ENCODE results near the gene CYP8B1. TPM values are rescaled to one million over a fixed set of nuclear protein-coding genes. Genes with fewer than 3 reads are reported as not detected.
A peak's percentile ranks its signal among the peaks of the same experiment; 100 is the strongest.

The CYP8B1 gene
- total and polyA plus RNA-seq, 2 of the 13 experiments (the other 11 are each of a cell fraction or from before 2014, with no cell fraction given): 0.58 to 2.0 TPM

DNA sequence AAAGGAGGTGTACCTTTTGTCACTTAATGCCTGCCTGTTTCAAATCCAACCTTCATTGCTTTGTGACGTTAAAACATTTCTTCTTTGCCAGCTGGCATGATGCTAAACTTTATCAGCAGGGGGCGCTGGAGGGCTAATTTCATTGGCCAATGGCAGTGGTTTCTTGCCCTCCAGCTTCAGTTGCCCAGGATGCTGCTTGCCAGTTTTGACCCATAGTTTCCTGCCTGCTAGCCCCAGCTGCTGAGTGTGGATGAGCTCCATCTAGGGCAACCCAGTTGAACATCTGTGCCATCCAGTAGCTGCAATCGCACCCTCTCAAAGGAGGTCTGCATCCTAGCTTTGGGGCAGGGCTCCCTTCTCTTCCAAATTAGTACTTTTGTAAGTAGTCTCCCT is 44.4 kb downstream of the CYP8B1 start (continued):
- peak; percentile 31; the same call in 1 of the 2 replicates for TF ChIP-seq BCL6 (CRISPR knock-in tag; IDR thresholded peaks at IDR 0.05)
- peak; percentile 18; the same call in 1 of the 2 replicates for TF ChIP-seq THAP11 (CRISPR knock-in tag; IDR thresholded peaks at IDR 0.05)
- no peak for TF ChIP-seq YEATS4 (CRISPR knock-in tag; IDR thresholded peaks at IDR 0.05; ENCODE audit: borderline replicate concordance)
- TF ChIP-seq, protein P1, sequence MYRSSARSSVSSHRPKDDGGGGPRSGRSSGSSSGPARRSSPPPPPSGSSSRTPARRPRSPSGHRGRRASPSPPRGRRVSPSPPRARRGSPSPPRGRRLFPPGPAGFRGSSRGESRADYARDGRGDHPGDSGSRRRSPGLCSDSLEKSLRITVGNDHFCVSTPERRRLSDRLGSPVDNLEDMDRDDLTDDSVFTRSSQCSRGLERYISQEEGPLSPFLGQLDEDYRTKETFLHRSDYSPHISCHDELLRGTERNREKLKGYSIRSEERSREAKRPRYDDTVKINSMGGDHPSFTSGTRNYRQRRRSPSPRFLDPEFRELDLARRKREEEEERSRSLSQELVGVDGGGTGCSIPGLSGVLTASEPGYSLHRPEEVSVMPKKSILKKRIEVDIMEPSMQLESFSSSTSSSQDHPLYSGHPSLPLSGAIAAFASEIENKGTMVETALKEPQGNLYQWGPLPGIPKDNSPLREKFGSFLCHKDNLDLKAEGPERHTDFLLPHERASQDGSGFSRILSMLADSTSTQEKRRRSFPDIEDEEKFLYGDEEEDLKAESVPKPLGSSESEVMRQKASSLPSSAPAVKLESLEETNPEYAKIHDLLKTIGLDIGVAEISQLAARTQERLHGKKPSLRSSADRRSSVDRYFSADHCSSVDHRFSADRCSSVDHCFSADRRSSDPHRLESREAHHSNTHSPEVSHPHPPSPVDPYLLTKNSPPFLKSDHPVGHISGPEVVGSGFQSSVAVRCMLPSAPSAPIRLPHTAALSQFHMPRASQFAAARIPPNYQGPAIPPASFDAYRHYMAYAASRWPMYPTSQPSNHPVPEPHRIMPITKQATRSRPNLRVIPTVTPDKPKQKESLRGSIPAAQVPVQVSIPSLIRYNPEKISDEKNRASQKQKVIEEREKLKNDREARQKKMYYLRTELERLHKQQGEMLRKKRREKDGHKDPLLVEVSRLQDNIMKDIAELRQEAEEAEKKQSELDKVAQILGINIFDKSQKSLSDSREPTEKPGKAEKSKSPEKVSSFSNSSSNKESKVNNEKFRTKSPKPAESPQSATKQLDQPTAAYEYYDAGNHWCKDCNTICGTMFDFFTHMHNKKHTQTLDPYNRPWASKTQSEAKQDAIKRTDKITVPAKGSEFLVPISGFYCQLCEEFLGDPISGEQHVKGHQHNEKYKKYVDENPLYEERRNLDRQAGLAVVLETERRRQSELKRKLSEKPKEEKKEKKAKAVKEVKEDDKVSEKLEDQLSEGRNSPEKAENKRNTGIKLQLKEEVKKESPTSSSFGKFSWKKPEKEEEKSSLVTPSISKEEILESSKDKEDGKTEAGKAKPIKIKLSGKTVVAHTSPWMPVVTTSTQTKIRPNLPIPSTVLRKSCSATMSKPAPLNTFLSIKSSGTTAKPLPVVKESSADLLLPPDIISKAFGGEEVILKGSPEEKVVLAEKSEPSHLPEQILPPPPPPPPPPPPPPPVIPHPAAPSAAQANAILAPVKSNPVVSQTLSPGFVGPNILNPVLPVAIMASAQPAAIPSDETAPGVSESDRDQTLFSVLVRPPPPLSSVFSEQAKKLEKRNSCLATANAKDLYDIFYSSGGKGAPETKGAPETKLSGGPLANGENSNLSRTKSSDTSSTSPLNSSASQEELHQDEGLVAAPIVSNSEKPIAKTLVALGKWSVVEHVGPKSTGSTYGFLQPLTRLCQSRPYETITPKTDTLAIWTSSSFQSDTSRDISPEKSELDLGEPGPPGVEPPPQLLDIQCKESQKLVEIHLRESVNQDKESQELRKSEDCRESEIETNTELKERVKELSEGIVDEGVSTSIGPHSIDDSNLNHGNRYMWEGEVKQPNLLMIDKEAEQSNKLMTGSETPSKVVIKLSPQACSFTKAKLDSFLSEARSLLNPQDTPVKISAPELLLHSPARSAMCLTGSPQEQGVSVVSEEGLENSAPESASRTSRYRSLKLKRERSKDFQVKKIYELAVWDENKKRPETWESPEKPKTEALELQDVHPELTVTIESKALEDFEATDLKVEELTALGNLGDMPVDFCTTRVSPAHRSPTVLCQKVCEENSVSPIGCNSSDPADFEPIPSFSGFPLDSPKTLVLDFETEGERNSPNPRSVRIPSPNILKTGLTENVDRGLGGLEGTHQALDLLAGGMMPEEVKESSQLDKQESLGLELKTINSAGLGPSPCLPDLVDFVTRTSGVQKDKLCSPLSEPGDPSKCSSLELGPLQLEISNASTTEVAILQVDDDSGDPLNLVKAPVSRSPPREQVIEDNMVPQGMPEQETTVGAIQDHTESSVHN (CRISPR knock-in tag; IDR thresholded peaks at IDR 0.05): no peak
- no peak for TF ChIP-seq SRSF9 (IDR thresholded peaks at IDR 0.05; ENCODE audit: borderline replicate concordance, insufficient read depth, low read depth, low read length, poor library complexity, severe bottlenecking)
- no peak for TF ChIP-seq HOXA3 (CRISPR knock-in tag; IDR thresholded peaks at IDR 0.05)
- TF ChIP-seq ZZZ3 (CRISPR knock-in tag; IDR thresholded peaks at IDR 0.05; ENCODE audit: borderline replicate concordance): no peak
- TF ChIP-seq, protein P2, sequence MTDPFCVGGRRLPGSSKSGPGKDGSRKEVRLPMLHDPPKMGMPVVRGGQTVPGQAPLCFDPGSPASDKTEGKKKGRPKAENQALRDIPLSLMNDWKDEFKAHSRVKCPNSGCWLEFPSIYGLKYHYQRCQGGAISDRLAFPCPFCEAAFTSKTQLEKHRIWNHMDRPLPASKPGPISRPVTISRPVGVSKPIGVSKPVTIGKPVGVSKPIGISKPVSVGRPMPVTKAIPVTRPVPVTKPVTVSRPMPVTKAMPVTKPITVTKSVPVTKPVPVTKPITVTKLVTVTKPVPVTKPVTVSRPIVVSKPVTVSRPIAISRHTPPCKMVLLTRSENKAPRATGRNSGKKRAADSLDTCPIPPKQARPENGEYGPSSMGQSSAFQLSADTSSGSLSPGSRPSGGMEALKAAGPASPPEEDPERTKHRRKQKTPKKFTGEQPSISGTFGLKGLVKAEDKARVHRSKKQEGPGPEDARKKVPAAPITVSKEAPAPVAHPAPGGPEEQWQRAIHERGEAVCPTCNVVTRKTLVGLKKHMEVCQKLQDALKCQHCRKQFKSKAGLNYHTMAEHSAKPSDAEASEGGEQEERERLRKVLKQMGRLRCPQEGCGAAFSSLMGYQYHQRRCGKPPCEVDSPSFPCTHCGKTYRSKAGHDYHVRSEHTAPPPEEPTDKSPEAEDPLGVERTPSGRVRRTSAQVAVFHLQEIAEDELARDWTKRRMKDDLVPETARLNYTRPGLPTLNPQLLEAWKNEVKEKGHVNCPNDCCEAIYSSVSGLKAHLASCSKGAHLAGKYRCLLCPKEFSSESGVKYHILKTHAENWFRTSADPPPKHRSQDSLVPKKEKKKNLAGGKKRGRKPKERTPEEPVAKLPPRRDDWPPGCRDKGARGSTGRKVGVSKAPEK (CRISPR knock-in tag; IDR thresholded peaks at IDR 0.05; ENCODE audit: borderline replicate concordance): no peak
- no peak for TF ChIP-seq ZNF562 (CRISPR knock-in tag; IDR thresholded peaks at IDR 0.05; ENCODE audit: borderline replicate concordance)
- no peak for TF ChIP-seq ZNF652 (CRISPR knock-in tag; IDR thresholded peaks at IDR 0.05; ENCODE audit: borderline replicate concordance, low read depth)
- 0 out of 2 replicates have a peak, but pooled peaks have one; percentile 44 for TF ChIP-seq CBX5 (CRISPR knock-in tag; IDR thresholded peaks at IDR 0.05; ENCODE audit: borderline replicate concordance)
- TF ChIP-seq GTF3A (CRISPR knock-in tag; conservative IDR thresholded peaks at IDR 0.05): no peak
- TF ChIP-seq, protein P3, sequence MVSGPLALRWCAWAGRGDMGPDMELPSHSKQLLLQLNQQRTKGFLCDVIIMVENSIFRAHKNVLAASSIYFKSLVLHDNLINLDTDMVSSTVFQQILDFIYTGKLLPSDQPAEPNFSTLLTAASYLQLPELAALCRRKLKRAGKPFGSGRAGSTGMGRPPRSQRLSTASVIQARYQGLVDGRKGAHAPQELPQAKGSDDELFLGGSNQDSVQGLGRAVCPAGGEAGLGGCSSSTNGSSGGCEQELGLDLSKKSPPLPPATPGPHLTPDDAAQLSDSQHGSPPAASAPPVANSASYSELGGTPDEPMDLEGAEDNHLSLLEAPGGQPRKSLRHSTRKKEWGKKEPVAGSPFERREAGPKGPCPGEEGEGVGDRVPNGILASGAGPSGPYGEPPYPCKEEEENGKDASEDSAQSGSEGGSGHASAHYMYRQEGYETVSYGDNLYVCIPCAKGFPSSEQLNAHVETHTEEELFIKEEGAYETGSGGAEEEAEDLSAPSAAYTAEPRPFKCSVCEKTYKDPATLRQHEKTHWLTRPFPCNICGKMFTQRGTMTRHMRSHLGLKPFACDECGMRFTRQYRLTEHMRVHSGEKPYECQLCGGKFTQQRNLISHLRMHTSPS (CRISPR knock-in tag; IDR thresholded peaks at IDR 0.05; ENCODE audit: low read depth): peak; percentile 30; the same call in 1 of the 2 replicates
- TF ChIP-seq, protein P4, sequence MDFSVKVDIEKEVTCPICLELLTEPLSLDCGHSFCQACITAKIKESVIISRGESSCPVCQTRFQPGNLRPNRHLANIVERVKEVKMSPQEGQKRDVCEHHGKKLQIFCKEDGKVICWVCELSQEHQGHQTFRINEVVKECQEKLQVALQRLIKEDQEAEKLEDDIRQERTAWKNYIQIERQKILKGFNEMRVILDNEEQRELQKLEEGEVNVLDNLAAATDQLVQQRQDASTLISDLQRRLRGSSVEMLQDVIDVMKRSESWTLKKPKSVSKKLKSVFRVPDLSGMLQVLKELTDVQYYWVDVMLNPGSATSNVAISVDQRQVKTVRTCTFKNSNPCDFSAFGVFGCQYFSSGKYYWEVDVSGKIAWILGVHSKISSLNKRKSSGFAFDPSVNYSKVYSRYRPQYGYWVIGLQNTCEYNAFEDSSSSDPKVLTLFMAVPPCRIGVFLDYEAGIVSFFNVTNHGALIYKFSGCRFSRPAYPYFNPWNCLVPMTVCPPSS (IDR thresholded peaks at IDR 0.05): no peak
- no peak for TF ChIP-seq SP140L (CRISPR knock-in tag; IDR thresholded peaks at IDR 0.05; ENCODE audit: borderline replicate concordance)
- TF ChIP-seq ERF (CRISPR knock-in tag; IDR thresholded peaks at IDR 0.05): no peak

Measured in HepG2 (cell line).